Stimulated activated CD4-positive, alpha-beta T cell treated with anti-CD3 and anti-CD28 coated beads, Interleukin-12 subunit alpha, Interleukin-12 subunit beta, amount 100 ng/mL, for 48 hours (primary cell): ENCODE measurements around the gene MOSMO.
"Not testable (repeated sequence)": the region's sequence is repeated elsewhere in the genome, so short reads cannot be mapped to it uniquely, and the experiment has no call there.

Source experiments
- DNase-seq, 3 donors: peaks; one replicate each; pipeline ENCODE4 v3.0.0-alpha.2; 2020; ENCODE audit warnings: low read depth in 2 of 3, low spot score in 1 of 3

The MOSMO gene

GRCh38 chr16:22002047-22002446 is 5.9 kb upstream of the MOSMO start:
- DNase-seq: not testable (repeated sequence)

- no peak for DNase-seq
Observed at GRCh38 chr16:22003195-22003594, 4.7 kb upstream of the MOSMO start.

DNA sequence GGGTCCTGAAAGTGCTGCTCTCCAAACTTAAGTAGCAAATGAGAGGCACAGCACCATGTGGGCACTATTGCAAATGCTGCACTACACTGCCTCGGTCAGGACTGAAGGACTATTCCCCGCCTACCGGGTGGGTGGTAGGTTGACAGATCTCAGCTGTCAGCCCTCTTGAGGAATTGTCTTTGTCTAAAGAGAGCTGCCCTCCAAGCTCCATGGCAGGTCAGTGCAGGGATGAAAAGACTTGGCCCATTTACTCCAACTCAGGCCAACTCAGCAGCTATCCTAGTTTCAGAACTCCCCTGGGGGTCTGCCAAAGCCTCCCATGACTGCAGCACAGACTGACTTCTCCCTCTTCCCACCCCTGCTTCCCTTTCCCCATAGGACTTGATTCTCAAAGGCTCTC is 3.6 kb upstream of the MOSMO start:
- DNase-seq: no peak

DNA sequence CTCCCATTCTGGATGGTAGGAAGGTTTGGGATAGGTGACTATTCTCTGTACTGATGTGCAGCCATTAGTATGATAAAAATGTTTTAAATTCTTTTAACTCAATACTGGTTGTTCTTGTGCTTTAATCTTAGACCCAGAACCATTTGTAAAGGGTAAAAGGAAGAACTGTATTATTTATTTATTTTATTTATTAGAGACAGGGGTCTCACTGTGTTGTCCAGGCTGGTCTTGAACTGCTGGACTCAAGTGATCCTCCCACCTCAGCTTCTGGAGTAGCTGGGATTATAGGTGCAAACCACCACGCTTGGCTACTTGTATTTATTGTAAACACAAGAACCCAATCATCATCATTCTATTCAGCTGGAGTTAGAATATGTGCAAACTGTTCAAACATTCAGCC is 2.2 kb upstream of the MOSMO start:
- DNase-seq: no peak

GRCh38 chr16:22006636-22007035 is 1.3 kb upstream of the MOSMO start:
- DNase-seq: no peak

DNA sequence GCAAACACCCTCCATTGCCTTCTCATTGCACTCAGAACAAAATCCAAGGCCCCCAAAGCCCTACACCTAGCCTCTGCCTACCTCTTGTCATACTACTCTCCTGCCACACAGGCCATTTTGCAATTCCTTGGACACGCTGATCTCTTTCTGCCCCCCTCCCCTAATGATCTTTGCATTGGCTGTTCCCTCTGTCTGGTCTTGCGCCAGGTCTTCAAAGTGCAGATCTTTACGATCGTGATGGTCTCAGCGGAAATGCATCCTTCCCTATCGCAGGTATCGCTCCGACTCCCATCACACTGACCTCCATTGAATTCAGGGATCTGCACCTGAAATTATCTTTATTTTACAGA is 777 bp upstream of the MOSMO start:
- no peak for DNase-seq

DNA sequence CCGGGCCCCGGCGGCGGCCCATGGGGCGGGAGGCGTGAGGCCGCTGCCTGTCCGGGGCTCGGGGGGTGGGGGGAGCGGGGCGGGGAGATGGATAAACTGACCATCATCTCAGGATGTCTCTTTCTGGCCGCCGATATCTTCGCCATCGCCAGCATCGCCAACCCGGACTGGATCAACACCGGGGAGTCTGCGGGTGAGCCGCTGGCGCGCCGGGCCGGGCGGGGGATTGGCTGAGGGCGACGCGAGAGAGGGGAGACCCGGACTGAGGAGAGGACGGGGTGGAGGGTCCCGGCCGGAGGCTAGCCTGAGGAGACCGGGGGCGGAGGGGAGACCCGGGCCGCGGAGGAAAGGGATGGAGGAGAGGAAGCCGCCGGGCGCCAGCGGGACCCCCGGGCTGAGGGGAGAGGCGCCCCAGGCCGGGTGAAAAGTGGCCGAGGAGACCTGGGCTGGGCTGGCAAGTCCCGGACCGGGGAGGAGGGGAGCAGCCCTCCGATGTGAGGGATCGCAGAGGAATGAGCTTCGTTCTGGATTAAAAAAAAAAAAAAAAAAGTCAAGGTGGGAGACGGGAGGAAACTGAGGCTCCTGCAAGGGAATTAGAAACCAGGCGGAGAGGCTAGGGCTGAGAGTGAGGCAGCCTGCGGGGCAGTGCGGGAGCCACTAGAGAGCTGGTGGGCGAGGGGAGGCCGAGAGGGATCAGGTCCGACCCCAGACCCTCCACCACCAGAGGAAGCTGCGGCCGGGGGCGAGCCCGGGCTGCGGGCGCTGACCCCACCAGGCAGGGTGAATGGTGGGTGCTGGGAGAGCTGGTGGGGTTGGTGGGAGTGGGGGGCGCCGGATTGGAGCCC is 526 bp downstream of the MOSMO start:
- DNase-seq: no peak

DNA sequence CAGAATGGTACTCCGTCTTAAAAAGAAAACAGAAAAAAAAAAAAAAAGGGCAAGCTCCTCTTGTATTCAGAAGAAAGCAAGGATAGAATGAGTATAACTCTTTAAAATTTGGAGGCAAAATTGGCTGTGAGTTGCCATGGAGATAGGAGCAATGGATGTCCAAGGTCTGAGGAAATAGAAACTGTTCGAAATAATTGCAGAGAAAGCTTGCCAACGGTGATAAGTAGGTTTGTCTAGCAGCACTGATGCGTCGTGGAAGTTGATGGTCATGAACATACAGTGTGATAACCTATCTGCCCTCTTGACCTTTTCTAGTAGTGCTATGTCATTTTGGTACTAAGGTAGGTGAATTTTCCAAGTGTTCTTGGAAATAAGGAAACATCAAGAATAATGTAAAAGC is 3.0 kb downstream of the MOSMO start:
- DNase-seq: no peak

GRCh38 chr16:22012241-22012640 is 4.3 kb downstream of the MOSMO start:
- DNase-seq: no peak

DNA sequence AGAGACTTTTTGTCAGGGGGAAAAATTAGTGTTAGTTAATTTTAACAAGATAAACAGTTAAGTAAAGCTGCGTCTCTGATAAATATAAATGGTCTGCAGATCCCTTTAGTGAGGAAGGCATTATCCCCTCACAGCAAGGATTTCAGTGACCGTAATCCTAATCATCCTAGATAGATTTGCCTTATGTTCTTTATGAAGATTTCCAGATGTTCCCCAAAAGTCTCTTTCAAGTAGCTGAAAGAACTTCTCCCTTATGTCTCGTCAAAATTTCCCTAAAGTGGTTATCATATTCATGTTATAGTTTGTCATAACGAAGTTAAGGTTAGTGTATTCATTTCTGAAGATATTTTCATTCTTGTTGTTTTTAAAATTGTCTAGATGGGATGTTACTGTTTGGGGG is 5.6 kb downstream of the MOSMO start:
- no peak for DNase-seq

DNA sequence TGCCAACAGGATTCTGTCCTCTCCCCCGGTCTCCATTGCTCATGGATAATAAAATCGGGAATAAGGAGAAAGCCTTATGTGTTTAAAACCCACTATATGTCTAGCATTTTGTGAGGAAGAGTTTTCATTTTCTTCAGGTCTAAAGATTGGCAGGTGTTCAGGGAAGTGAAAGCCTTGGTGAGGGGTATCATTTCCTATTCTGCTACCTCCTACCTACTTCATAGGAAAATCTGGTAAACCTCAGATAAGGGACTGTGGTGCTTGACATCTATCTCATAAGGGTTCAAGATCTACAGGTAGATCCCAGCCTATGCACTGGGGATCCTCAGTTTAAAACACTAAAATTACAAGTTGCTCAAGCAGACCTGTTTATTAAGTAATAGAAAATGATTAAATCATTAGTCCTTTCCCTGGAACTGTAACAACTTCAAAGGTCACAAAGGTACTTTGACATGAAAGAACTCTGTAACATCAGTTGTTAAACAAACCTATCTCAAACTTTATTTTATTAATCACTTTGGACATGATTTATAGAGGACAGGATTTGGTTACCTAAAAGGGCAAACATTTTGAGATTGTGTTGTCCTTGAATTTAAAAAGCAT is 6.5 kb downstream of the MOSMO start:
- DNase-seq: no peak

DNA sequence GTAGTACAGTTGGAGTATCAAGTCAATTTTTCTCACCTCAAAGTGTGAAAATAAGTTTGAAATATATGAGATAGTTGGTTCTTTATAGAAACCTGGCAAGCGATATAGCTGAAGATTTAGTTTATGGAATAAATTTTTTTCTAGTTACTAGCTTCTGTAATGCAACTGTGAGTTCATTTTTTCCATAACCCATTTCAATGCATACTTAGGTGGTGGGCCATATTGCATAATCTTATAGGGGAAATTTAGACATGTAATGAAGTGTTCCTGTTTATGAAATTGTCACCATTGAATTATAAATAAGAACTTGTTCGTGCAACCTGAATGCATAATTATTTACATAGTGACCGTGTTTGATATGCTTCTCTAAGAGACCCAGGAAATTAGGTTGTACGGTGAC is 9.0 kb downstream of the MOSMO start:
- DNase-seq: no peak

- no peak for DNase-seq
Observed at GRCh38 chr16:22018559-22018958, 10.6 kb downstream of the MOSMO start.

DNA sequence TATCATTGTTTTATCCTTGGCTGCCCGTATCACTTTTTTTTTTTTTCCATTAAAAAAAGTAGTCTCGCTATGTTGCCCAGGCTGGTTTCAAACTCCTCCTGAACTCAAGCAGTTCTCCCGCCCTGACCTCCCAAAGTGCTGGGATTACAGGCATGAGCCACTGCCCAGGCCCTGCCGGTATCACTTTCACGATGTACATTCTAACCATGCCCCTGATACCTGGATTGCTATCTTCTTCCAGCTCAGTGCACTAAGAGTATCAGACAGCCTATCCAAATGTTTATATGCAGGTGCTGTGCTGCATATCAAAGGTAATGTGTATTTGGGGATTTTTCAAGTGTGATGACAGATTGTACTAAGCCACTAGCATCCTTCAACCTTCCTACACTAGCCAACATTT is 14.2 kb downstream of the MOSMO start:
- DNase-seq: no peak

DNA sequence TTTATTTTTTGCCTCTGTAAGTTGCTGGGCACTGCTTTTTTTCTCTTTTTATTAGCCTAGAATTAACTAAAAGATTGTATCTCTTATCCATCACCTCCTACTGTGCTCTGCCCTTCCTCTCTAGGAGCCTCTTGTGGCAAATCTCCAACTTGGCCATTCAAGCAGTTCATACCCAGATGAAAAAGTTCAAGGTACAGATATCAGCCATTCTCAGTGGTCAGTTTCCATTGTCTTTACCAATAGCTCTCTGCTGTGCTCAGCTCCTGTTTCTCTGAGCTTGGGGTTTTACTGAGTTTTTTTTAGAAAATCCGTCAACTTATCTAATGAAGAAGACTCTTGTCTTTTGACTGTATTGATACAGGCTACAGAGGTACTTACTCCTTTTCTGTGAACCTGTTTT is 15.6 kb downstream of the MOSMO start:
- no peak for DNase-seq

GRCh38 chr16:22024785-22025184 is 16.9 kb downstream of the MOSMO start:
- not testable (repeated sequence) for DNase-seq

GRCh38 chr16:22027633-22028032 is 19.7 kb downstream of the MOSMO start:
- no peak for DNase-seq

- no peak for DNase-seq
Observed at GRCh38 chr16:22029632-22030031, 21.7 kb downstream of the MOSMO start.

DNA sequence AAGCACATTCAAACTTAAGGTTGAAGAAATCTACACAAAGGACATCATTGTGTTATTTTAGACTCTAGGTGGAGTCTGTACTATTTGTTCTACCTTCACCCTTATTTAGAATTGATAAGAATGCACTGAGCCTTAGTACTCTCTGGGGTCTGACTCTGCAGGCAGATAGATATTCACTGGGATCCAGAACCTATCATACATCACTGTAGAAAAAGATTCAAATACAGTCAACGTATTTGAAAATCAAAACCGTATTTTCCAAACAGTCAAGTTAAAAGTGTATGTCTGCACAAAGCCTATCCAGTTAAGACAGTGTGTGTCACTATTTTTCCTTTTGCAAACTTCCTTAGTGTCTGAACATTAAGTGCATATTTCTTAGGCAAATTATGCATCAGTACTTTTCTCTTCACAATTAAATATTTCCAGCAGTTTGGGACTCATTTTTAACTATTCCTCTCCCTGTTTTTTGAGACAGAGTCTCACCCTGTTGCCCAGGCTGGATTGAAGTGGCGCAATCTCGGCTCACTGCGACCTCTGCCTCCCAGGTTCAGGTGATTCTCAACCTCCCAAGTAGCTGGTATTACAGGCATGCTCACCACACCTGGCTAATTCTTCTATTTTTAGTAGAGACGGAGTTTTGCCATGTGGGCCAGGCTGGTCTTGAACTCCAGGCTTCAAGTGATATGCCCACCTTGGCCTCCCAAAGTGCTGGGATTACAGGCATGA is 22.3 kb downstream of the MOSMO start:
- no peak for DNase-seq

DNA sequence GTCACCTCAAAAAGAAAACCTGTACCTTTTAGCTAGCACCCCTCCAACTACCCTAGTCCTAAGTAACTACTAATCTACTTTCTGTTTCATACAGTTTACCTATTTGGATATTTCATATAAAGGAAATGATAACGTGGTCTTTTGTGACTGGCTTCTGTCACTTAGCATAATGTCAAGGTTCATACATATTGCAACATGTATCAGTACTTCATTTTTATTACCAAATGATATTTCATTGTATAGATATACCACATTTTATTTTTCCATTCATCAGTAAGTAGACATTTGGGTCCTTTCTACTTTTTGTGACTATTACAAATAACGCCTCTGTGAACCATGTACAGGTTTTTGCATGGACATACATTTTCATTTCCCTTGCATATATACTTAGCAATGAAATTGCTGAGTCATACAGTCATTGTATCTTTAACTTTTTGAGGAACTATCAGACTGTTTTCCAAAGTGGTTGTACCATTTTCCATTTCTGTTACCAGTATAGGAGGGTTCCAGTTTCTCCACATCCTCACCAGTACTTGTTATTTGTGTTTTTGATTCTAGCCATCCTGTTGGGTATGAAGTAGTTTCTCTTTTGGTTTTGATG is 23.7 kb downstream of the MOSMO start:
- DNase-seq: no peak

DNA sequence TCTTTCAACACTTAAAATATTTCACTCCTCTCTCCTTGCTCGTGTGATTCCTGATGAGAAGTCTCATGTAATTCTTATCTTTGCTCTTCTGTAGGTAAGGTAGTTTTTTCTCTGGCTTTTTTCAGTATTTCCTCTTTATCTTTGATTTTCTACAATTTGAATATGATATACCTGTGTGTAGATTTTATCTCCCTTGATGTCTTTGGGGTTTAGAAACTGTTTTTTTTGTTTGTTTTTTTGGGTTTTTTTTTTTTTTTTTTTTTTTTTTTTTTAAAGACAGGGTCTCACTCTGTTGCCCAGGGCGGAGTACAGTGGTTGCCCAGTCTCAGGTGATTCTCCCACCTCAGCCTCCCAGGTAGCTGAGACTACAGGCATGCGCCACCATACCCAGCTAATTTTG is 26.6 kb downstream of the MOSMO start:
- DNase-seq: no peak

GRCh38 chr16:22035153-22035552 is 27.2 kb downstream of the MOSMO start:
- DNase-seq: no peak
